Upper lobe of left lung (tissue), 6 donors: ENCODE results near the gene OSBPL3. TPM values are rescaled to one million over a fixed set of nuclear protein-coding genes. Genes with fewer than 3 reads are reported as not detected.
"Not testable (repeated sequence)": the region's sequence is repeated elsewhere in the genome, so short reads cannot be mapped to it uniquely, and the experiment has no call there.

ENCODE experiments used
- ATAC-seq, 2 donors: fragments of 200-7000 bp; cut with Tn5 transposase; one replicate each; pipeline ENCODE4 v1.9.1; 2022; ENCODE audit warnings: mild to moderate bottlenecking in 2 of 2, moderate library complexity in 2 of 2; ENCODE audit not compliant: low FRiP score in 2 of 2
- DNase-seq, 2 donors: peaks; one replicate each; pipeline ENCODE4 v3.0.0-alpha.2; 2019 to 2020
- H3K27ac ChIP-seq, 4 donors: fragments of 200-600 bp; sonication (generic); one replicate each; pipeline ENCODE4 v1.5.1; 2016 to 2019
- H3K27me3 ChIP-seq, 4 donors: fragments of 200-600 bp; sonication (generic); one replicate each; pipeline ENCODE4 v1.5.1; 2017 to 2019
- H3K36me3 ChIP-seq, 4 donors: fragments of 200-600 bp; sonication (generic); one replicate each; pipeline ENCODE4 v1.5.1; 2016 to 2019
- H3K4me1 ChIP-seq, 4 donors: fragments of 200-600 bp; sonication (generic); one replicate each; pipeline ENCODE4 v1.5.1; 2018 to 2019
- H3K4me3 ChIP-seq, 4 donors: fragments of 200-600 bp; sonication (generic); one replicate each; pipeline ENCODE4 v1.5.1; 2017 to 2019; ENCODE audit warnings: mild to moderate bottlenecking in 2 of 4, moderate library complexity in 1 of 4
- H3K9me3 ChIP-seq, 4 donors: fragments of 200-600 bp; sonication (generic); one replicate each; pipeline ENCODE4 v1.5.1; 2018 to 2019
- CTCF ChIP-seq, 6 experiments: fragments of 450-650 bp in 4 of 6; fragments of 200-600 bp in 2 of 6; sonication (generic) in 2 of 6; IDR thresholded peaks; one replicate each; pipeline ENCODE4 v1.5.1; 2016 to 2019; ENCODE audit warnings: antibody characterized with exemption in 6 of 6
- EP300 ChIP-seq, 4 donors: sonication (generic); formaldehyde crosslinking; IDR thresholded peaks; one replicate each; pipeline ENCODE4 v1.5.1; 2017; ENCODE audit warnings: antibody characterized with exemption in 4 of 4, control low read depth in 2 of 4
- POLR2A ChIP-seq, 4 donors: fragments of 450-650 bp; IDR thresholded peaks; one replicate each; pipeline ENCODE4 v1.5.1; 2016 to 2017; ENCODE audit warnings: antibody characterized with exemption in 4 of 4, mild to moderate bottlenecking in 2 of 4
- POLR2AphosphoS5 ChIP-seq, 2 donors: sonication (generic); formaldehyde crosslinking; IDR thresholded peaks; one replicate each; pipeline ENCODE4 v1.5.1; 2017; ENCODE audit warnings: antibody characterized with exemption in 2 of 2
- WGBS, 2 donors: methylation state at CpG; one replicate each; pipeline ENCODE4 v1.1.5; 2017 to 2018; 5-methylcytosine and 5-hydroxymethylcytosine counted together
- total RNA-seq, 6 donors: library from RNA; depleted of rRNA in 4 of 6; stranded (reverse); fragments of >200 nt in 4 of 6; gene quantifications; one replicate each; pipeline versions ENCODE4 v1.1.0 to v1.2.1, GENCODE V29; 2016 to 2021
- donor health status: DM: no; HTN: no; CAD: no; lungs with moderate emphysema.
- donor health status: DM: no; HTN: yes; CAD: no; lungs with severe emphysema.

OSBPL3 gene
- total RNA-seq, 6 donors from 2014 or later, result 17.5 to 55.5 (median 21.7) TPM

- Histone ChIP-seq H3K4me1 (peaks cover 0 to 15% (median 6%) of the 10 kb centered on the region in 4 donors), H3K27me3 (no peaks in the 10 kb centered on the region), H3K9me3 (no peaks in the 10 kb centered on the region), H3K27ac (no peak overlapping the region), H3K36me3 (no peaks in the 10 kb centered on the region), H3K4me3 (no peak overlapping the region)
- DNase-seq (no peak), ATAC-seq (no peak)
- WGBS, 2 donors, result 87 to 91% methylated on average over 3 to 4 of the region's 4 CpGs
- no peak for TF ChIP-seq EP300 (IDR thresholded peaks at IDR 0.05)
- no peak for TF ChIP-seq CTCF (IDR thresholded peaks at IDR 0.05)
- no peak for TF ChIP-seq POLR2A (IDR thresholded peaks at IDR 0.05)
- no peak for TF ChIP-seq POLR2AphosphoS5 (IDR thresholded peaks at IDR 0.05)
Measured at GRCh38 chr7:24905996-24906770, 73.8 kb downstream of the OSBPL3 start.

- DNase-seq, H3K27ac ChIP-seq, H3K27me3 ChIP-seq, H3K9me3 ChIP-seq, H3K36me3 ChIP-seq, ATAC-seq, H3K4me3 ChIP-seq: not testable (repeated sequence)
- peaks cover 0 to 12% (median 6%) of the 10 kb centered on the region in 4 donors for H3K4me1 ChIP-seq
- WGBS, 2 donors, result 93% methylated on average over 4 of the region's 4 CpGs
Measured at GRCh38 chr7:24903992-24904391, 76.0 kb downstream of the OSBPL3 start.

GRCh38 chr7:24903559-24903958 is 76.4 kb downstream of the OSBPL3 start:
- H3K27ac ChIP-seq, result no peak overlapping the region
- WGBS, 2 donors, result 84 to 86% methylated on average over 3 of the region's 3 CpGs
- no peak for ATAC-seq
- TF ChIP-seq POLR2AphosphoS5 (IDR thresholded peaks at IDR 0.05) (no peak), EP300 (IDR thresholded peaks at IDR 0.05) (no peak), POLR2A (IDR thresholded peaks at IDR 0.05) (no peak), CTCF (IDR thresholded peaks at IDR 0.05) (no peak)
- H3K27me3 ChIP-seq, result no peaks in the 10 kb centered on the region
- H3K4me1 ChIP-seq, result peaks cover 0 to 12% (median 6%) of the 10 kb centered on the region in 4 donors
- no peak for DNase-seq
- H3K36me3 ChIP-seq, result no peaks in the 10 kb centered on the region
- H3K9me3 ChIP-seq, result no peaks in the 10 kb centered on the region
- H3K4me3 ChIP-seq, result no peak overlapping the region

DNA sequence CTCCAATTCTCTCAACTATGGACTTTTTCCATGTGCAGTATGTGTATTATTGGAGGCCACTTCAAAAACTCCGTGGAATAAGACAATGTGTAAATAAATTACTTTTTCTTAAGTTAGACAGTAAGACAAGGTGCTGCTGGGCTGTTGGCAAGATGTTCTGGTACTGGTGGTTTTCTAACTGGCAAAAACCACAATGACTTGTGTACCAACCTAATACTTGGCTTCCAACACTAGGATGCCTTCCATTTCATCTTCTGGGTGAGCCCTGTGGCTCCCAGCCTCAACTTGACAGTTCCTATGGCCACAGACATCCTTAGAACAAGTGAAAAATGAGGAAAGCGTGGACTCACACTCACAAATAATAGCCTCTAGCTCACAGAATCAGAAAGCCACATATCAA is 77.0 kb downstream of the OSBPL3 start:
- WGBS, 2 donors, result 71 to 79% methylated on average over 2 of the region's 2 CpGs
- Histone ChIP-seq H3K4me3 (no peak overlapping the region), H3K4me1 (peaks cover 0 to 12% (median 6%) of the 10 kb centered on the region in 4 donors), H3K36me3 (no peaks in the 10 kb centered on the region), H3K27me3 (no peaks in the 10 kb centered on the region), H3K9me3 (no peaks in the 10 kb centered on the region), H3K27ac (no peak overlapping the region)
- DNase-seq (no peak), ATAC-seq (no peak)
- no peak for TF ChIP-seq CTCF (IDR thresholded peaks at IDR 0.05)
- no peak for TF ChIP-seq POLR2AphosphoS5 (IDR thresholded peaks at IDR 0.05)
- no peak for TF ChIP-seq POLR2A (IDR thresholded peaks at IDR 0.05)
- no peak for TF ChIP-seq EP300 (IDR thresholded peaks at IDR 0.05)

DNA sequence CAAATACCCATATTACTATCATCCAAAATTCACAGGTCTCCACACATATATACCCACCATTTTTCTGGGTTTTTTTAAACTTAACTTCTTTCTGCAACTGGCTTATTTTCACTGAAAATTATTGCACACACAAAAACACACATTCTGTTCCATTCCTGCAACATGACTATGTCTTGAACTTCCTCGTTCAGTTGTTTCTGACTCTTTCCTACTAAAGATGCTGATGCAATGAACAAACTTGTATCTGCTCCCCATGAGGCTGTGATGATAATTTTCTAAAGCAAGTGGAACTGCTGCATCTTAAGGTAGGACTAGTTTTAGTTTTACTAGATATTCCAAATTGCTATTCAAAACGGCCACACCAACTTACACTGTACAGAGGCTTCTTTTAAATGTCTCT is 77.7 kb downstream of the OSBPL3 start:
- no peaks in the 10 kb centered on the region for H3K9me3 ChIP-seq
- no peak overlapping the region for H3K27ac ChIP-seq
- peaks cover 0 to 12% (median 6%) of the 10 kb centered on the region in 4 donors for H3K4me1 ChIP-seq
- H3K4me3 ChIP-seq, result no peak overlapping the region
- no peak for ATAC-seq
- no peak for TF ChIP-seq EP300 (IDR thresholded peaks at IDR 0.05)
- no peak for TF ChIP-seq CTCF (IDR thresholded peaks at IDR 0.05)
- no peak for TF ChIP-seq POLR2A (IDR thresholded peaks at IDR 0.05)
- TF ChIP-seq POLR2AphosphoS5 (IDR thresholded peaks at IDR 0.05), result no peak
- no peaks in the 10 kb centered on the region for H3K27me3 ChIP-seq
- WGBS, 2 donors, result 69 to 71% methylated on average over 2 of the region's 2 CpGs
- no peaks in the 10 kb centered on the region for H3K36me3 ChIP-seq
- no peak for DNase-seq
